Measurements from ENCODE around the gene TGFBR3.

GRCh38 chr1:91842056-91842455 is 43.9 kb downstream of the TGFBR3 start:
- TF ChIP-seq POLR2A (IDR thresholded peaks at IDR 0.05; ENCODE audit: low read depth, low read length) (no peak), CTCF (conservative IDR thresholded peaks at IDR 0.05; ENCODE audit: low read depth, low read length) (no peak), SMC3 (IDR thresholded peaks at IDR 0.05; ENCODE audit: low read depth, low read length) (no peak), RAD21 (IDR thresholded peaks at IDR 0.05; ENCODE audit: low read length) (no peak), CHD1 (IDR thresholded peaks at IDR 0.05; ENCODE audit: low read depth, low read length) (no peak), USF2 (IDR thresholded peaks at IDR 0.05; ENCODE audit: low read depth, low read length) (no peak), MAZ (IDR thresholded peaks at IDR 0.05; ENCODE audit: borderline replicate concordance, low read depth, low read length) (no peak)
